T follicular helper cell (primary cell): Measurements from ENCODE around the gene WDR45B.
A peak's percentile ranks its signal among the peaks of the same experiment; 100 is the strongest.
"Not testable (repeated sequence)": the region's sequence is repeated elsewhere in the genome, so short reads cannot be mapped to it uniquely, and the experiment has no call there.

Source experiments
- DNase-seq: peaks from one replicate; pipeline ENCODE4 v3.0.0-alpha.2; 2020; ENCODE audit warnings: low read depth

Gene WDR45B

GRCh38 chr17:82657926-82658325 lies 9.7 kb upstream of the WDR45B start:
- no peak for DNase-seq

DNA sequence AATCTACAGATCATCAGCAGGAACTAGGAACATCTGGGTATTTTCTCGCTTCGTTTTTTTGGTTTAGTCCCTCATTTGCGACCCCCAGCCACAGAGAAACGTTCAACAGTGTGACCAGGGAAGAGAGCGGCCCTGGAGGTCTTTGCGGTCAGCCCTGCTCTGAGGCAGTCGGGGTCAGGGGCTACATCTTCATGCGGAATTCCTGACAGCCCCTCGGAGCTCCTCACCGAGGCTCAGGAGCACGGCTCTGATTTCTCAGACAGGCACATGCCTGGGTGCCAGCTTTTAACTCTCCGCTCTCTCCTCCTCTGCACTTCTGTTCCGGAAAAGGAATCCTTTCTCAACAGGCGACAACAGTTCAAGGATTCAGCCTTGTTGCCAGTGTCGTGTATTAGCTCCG lies 8.0 kb upstream of the WDR45B start:
- DNase-seq, result no peak

GRCh38 chr17:82655523-82655922 lies 7.3 kb upstream of the WDR45B start:
- no peak for DNase-seq

GRCh38 chr17:82655038-82655479 lies 6.8 kb upstream of the WDR45B start:
- DNase-seq, result no peak

- DNase-seq, result not testable (repeated sequence)
Measured at GRCh38 chr17:82654611-82655010, 6.4 kb upstream of the WDR45B start.

DNA sequence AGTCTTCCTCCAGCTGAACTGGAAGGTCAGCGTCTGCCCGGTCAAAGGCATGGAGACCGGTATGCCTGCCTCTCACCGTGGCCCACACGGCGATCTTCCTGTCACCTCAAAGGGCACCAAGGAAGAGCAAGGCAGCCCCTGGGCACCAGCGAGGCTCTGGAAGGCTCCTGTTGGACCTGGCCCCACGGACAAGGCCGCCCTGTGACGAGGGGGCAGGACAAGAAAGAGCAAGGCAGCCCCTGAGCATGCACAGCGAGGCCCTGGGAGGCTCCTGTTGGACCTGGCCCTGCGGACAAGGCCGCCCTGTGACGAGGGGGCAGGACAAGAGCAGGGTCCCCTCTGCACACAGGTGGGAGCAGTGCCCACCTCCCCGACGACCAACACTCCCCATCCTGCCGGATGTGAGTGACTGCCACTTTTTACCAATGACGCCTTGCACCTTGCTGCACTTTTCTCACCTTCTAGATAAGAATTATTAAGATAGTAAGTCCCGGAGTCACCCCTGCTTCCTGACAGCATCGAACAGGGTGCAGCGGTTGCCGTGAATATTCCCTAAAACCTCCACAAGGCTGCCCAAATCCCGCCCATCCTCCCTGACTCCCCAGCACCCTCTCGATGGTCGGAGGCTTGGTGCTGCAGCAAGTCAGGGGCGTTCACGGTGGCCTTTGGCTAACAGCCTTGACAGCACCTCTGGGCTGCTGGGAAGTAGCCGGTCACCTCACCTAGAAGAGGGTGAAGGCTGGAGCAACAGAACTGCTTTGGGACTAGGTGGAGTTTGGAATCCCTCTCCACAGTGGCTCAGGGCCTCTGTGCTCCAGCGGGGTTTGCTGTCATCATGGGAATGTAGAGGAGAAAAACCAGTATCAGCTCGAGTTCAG lies 5.6 kb upstream of the WDR45B start:
- DNase-seq, result no peak

- DNase-seq, result no peak
Measured at GRCh38 chr17:82650723-82651122, 2.5 kb upstream of the WDR45B start.

GRCh38 chr17:82649501-82650261 lies 1.4 kb upstream of the WDR45B start:
- no peak for DNase-seq

GRCh38 chr17:82648742-82649331 lies 593 bp upstream of the WDR45B start:
- DNase-seq, result no peak

GRCh38 chr17:82647593-82648164 lies 565 bp downstream of the WDR45B start:
- DNase-seq, result peak; percentile 36

- no peak for DNase-seq
Measured at GRCh38 chr17:82645516-82645915, 2.7 kb downstream of the WDR45B start.

DNA sequence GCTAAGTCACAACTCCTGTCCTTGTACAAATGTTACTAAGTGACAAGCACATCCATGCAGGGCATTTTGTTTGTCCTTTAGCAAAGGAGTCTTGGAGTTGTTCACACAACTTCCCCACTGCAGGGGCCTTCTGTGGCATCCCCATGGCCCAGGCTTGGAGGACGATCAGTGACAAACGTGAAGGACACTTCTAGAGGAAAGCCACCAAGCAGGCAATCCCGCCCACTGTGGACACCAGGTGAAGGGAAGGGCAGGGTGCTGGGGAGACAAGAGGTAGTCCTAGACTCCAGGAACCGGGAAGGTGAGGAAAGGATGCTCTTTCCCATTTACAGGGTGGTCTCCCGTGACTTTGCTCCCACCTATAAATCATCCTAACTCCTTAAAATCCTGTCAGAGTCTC lies 4.1 kb downstream of the WDR45B start:
- DNase-seq, result no peak

- DNase-seq, result no peak
Measured at GRCh38 chr17:82642022-82642421, 6.2 kb downstream of the WDR45B start.

GRCh38 chr17:82640036-82640435 lies 8.2 kb downstream of the WDR45B start:
- DNase-seq, result no peak

DNA sequence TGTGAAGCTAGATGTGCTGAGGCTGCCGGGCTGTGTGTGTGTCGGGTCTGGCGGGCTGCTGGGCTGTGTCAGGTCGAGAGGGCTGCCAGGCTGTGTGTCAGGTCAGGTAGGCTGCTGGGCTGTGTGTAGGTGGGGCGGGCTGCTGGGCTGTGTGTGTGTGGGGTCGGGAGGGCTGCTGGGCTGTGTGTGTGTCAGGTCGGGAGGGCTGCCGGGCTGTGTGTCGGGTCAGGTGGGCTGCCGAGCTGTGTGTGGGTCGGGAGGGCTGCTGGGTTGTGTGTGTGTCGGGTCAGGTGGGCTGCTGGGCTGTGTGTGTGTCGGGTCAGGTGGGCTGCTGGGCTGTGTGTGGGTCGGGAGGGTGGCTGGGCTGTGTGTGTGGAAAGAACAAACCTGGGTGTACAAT lies 8.6 kb downstream of the WDR45B start:
- DNase-seq, result no peak

DNA sequence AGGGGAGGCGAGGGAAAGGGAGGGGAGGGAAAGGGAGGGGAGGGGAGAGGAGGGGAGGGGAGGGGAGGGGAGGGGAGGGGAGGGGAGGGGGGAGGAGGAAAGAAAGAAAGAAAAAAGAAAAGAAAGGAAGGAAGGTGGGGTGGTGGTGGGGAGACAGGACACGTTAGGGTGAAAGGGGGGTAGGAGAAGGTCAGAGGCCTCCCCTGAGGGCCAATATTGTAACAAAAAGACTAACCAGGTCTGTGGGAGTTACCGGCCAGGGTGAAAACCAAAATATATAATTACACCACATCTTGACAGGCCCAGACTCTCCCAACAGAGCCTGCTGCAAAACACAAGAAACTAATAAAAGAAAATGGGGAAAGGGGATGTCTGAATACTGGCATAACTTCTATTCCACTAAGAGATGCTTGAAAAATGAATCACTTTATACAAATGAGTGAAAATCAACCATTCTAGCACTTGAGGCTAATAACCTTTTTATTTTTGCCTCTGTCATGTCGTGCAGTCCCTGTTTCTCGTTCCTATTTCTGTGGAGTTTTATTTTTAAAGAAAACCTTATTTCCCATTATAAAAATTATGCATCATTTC lies 10.0 kb downstream of the WDR45B start:
- DNase-seq, result no peak

- no peak for DNase-seq
Measured at GRCh38 chr17:82636626-82637598, 11.3 kb downstream of the WDR45B start.

DNA sequence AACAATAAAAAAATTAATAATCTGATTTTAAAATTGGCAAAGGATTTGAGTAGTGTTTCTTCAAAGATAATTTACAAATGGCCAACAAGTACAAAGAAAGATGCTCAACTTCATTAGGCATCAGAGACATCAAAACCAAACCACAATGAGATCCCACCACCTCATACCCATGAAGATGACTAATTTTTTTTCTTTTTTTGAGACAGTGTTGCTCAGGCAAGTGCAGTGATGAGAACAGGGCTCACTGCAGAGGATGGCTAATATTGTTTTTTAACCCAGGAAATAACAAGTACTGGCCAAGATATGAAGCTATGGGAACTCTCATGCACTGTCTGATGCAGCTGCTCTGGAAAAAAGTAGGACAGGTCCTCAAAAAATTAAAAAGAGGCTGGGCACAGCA lies 14.9 kb downstream of the WDR45B start:
- DNase-seq, result no peak

DNA sequence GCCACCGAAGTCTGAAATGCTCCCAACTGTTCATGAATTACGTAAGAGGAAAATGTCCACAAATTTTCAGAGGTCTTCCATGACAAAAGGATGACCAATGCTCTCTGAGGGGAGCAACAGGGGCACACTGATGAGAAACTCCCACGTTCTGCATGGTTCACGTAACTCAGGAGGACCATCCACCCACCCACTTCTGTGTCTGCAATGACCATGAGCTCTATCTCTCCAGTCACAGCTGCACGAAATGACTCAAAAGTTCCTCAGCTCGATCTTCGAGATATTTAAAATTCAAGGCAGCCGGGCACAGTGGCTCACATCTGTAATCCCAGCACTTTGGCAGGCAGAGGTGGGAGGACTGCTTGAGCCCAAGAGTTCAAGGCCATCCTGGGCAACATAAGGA lies 15.8 kb downstream of the WDR45B start:
- DNase-seq, result no peak

- no peak for DNase-seq
Measured at GRCh38 chr17:82631544-82631943, 16.7 kb downstream of the WDR45B start.

DNA sequence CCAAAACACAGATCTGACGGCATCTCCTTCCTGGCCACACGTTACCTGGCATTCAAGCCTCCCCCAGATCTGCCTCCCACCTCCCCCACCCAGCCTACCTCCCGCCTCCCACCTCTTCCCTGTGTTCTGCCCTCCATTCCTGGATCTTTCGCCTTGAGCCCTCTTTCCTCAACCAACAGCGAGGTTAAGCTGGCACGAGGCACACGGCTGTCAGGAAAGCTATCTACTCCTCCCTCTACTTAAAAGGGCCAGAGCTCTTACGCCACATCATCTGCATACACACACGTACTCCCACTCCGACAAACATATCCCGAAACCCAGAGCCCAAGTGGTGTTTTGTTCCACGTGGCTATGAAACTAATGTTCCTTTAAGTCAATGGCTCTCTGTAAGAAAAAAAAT lies 18.0 kb downstream of the WDR45B start:
- DNase-seq, result no peak
